OCI-LY1 (cell line): Measurements from ENCODE around the gene SYP.
A peak's percentile ranks its signal among the peaks of the same experiment; 100 is the strongest.

Source experiments
- H2AFZ ChIP-seq: fragments of 200-600 bp; sonication (generic), shearing (Covaris generic); 2 replicates; pipeline ENCODE4 v1.6.0; 2014; ENCODE audit warnings: antibody characterized with exemption, mild to moderate bottlenecking, low read length
- H3F3A ChIP-seq: fragments of 200-600 bp; sonication (generic), shearing (Covaris generic); 2 replicates; pipeline ENCODE4 v1.6.0; 2014; ENCODE audit warnings: mild to moderate bottlenecking, antibody characterized with exemption, low read length, moderate library complexity; ENCODE audit not compliant: insufficient read depth
- H3K27ac ChIP-seq: fragments of 200-600 bp; sonication (generic); 2 replicates; pipeline ENCODE4 v1.5.1; 2014; ENCODE audit warnings: low read length, mixed run types, mild to moderate bottlenecking, low read depth; ENCODE audit not compliant: poor library complexity, severe bottlenecking
- H3K27me3 ChIP-seq: fragments of 200-600 bp; sonication (generic); 2 replicates; pipeline ENCODE4 v1.6.0; 2014; ENCODE audit warnings: antibody characterized with exemption, mild to moderate bottlenecking, low read length, moderate library complexity; ENCODE audit not compliant: insufficient read depth
- H3K36me3 ChIP-seq: fragments of 200-600 bp; sonication (generic); 2 replicates; pipeline ENCODE4 v1.6.1; 2014; ENCODE audit warnings: mild to moderate bottlenecking, antibody characterized with exemption, low read length, moderate library complexity, mixed read lengths; ENCODE audit not compliant: insufficient read depth
- H3K4me1 ChIP-seq: fragments of 200-600 bp; sonication (generic); 2 replicates; pipeline ENCODE4 v1.5.1; 2014; ENCODE audit warnings: mild to moderate bottlenecking, low read length, moderate library complexity; ENCODE audit not compliant: insufficient read depth, severe bottlenecking
- H3K4me2 ChIP-seq: fragments of 200-600 bp; sonication (generic), shearing (Covaris generic); 2 replicates; pipeline ENCODE4 v1.6.1; 2014; ENCODE audit warnings: low read length
- H3K4me3 ChIP-seq: fragments of 200-600 bp; sonication (generic); 2 replicates; pipeline ENCODE4 v1.5.1; 2014; ENCODE audit warnings: low read length, low read depth, mild to moderate bottlenecking, mixed read lengths; ENCODE audit not compliant: poor library complexity, severe bottlenecking
- H3K79me2 ChIP-seq: fragments of 200-600 bp; shearing (Covaris generic); 2 replicates; pipeline ENCODE4 v1.6.1; 2016; ENCODE audit warnings: mixed run types, low read length, mixed read lengths; ENCODE audit not compliant: insufficient read depth
- H3K9ac ChIP-seq: fragments of 200-600 bp; sonication (generic), shearing (Covaris generic); 2 replicates; pipeline ENCODE4 v1.6.1; 2014; ENCODE audit warnings: mild to moderate bottlenecking, low read length, mixed read lengths
- H3K9me2 ChIP-seq: fragments of 200-600 bp; sonication (generic), shearing (Covaris generic); 2 replicates; pipeline ENCODE4 v1.6.1; 2014; ENCODE audit warnings: low read depth, mild to moderate bottlenecking, low read length, mixed read lengths
- H3K9me3 ChIP-seq: fragments of 200-600 bp; shearing (Covaris generic); 2 replicates; pipeline ENCODE4 v1.6.1; 2014; ENCODE audit warnings: low read length, mixed read lengths
- H4K20me1 ChIP-seq: fragments of 200-600 bp; sonication (generic), shearing (Covaris generic); 2 replicates; pipeline ENCODE4 v1.6.0; 2016; ENCODE audit warnings: mild to moderate bottlenecking, low read length; ENCODE audit not compliant: insufficient read depth
- CTCF ChIP-seq: fragments of 200-600 bp; sonication (generic), shearing (Covaris generic); IDR thresholded peaks from 2 replicates; pipeline ENCODE4 v1.5.1; 2017; ENCODE audit warnings: mild to moderate bottlenecking, antibody characterized with exemption, low read length, moderate library complexity, mixed read lengths
- EZH2 ChIP-seq: fragments of 200-600 bp; sonication (generic), shearing (Covaris generic); IDR thresholded peaks from 2 replicates; pipeline ENCODE4 v1.8.0; 2017; ENCODE audit warnings: borderline replicate concordance, mixed run types, mild to moderate bottlenecking, antibody characterized with exemption, low read length, moderate library complexity, mixed read lengths

SYP gene

GRCh38 chrX:49166914-49167739 is 32.9 kb downstream of the SYP start:
- H3K9me3 ChIP-seq, result no peaks in the 10 kb centered on the region
- TF ChIP-seq CTCF (no peak), EZH2 (no peak)
- H3F3A ChIP-seq, result no peaks in the 10 kb centered on the region
- H4K20me1 ChIP-seq, result no peaks in the 10 kb centered on the region
- H3K79me2 ChIP-seq, result no peaks in the 10 kb centered on the region
- no peaks in the 10 kb centered on the region for H3K36me3 ChIP-seq
- H3K4me3 ChIP-seq, result peak overlapping the region; percentile 65
- H3K4me2 ChIP-seq, result peak overlapping the region; percentile 93
- no peaks in the 10 kb centered on the region for H3K27me3 ChIP-seq
- peak overlapping the region; percentile 93 for H3K27ac ChIP-seq
- no peaks in the 10 kb centered on the region for H3K9me2 ChIP-seq
- peak overlapping the region; percentile 72 for H3K9ac ChIP-seq
- H3K4me1 ChIP-seq, result peaks cover 34% of the 10 kb centered on the region
- no peak overlapping the region for H2AFZ ChIP-seq

GRCh38 chrX:49165901-49166881 is 33.8 kb downstream of the SYP start:
- Histone ChIP-seq H3K4me1 (peaks cover 31% of the 10 kb centered on the region), H2AFZ (no peak overlapping the region), H3K4me3 (peak overlapping the region; percentile 65), H3K9me3 (no peaks in the 10 kb centered on the region), H3K36me3 (no peaks in the 10 kb centered on the region), H3K9me2 (no peaks in the 10 kb centered on the region), H3K27ac (peak overlapping the region; percentile 93), H3K4me2 (peak overlapping the region; percentile 93), H4K20me1 (no peaks in the 10 kb centered on the region), H3F3A (no peaks in the 10 kb centered on the region), H3K79me2 (no peaks in the 10 kb centered on the region), H3K9ac (peak overlapping the region; percentile 72; the same call in 1 of the 2 replicates), H3K27me3 (no peaks in the 10 kb centered on the region)
- peak; percentile 34; the same call in 1 of the 2 replicates for TF ChIP-seq CTCF
- TF ChIP-seq EZH2, result no peak

GRCh38 chrX:49164589-49165360 is 35.2 kb downstream of the SYP start:
- Histone ChIP-seq H3K9me3 (no peaks in the 10 kb centered on the region), H3F3A (no peaks in the 10 kb centered on the region), H3K9me2 (no peaks in the 10 kb centered on the region), H3K27me3 (no peaks in the 10 kb centered on the region), H3K4me1 (peaks cover 31% of the 10 kb centered on the region), H3K9ac (no peak overlapping the region), H3K36me3 (no peaks in the 10 kb centered on the region), H3K4me2 (peak overlapping the region; percentile 73; the same call in 1 of the 2 replicates), H2AFZ (no peak overlapping the region), H3K4me3 (no peak overlapping the region), H3K27ac (peak overlapping the region; percentile 74), H3K79me2 (no peaks in the 10 kb centered on the region), H4K20me1 (no peaks in the 10 kb centered on the region)
- no peak for TF ChIP-seq CTCF
- no peak for TF ChIP-seq EZH2
